Caki2 (cell line): ENCODE results near the gene SLC16A5. TPM values are rescaled to one million over a fixed set of nuclear protein-coding genes. Genes with fewer than 3 reads are reported as not detected.
A peak's percentile ranks its signal among the peaks of the same experiment; 100 is the strongest.
"Not testable (repeated sequence)": the region's sequence is repeated elsewhere in the genome, so short reads cannot be mapped to it uniquely, and the experiment has no call there.

Source experiments
- DNase-seq: peaks from one replicate; pipeline ENCODE4 v3.0.0-alpha.2; 2015; ENCODE audit warnings: low read depth
- in situ Hi-C: cut with HindIII; loops from 2 replicates; pipeline ENCODE4 v1.10.0; 2016; ENCODE audit warnings: low sequenced_read_pairs, low pct_unique_long_range_greater_than_20kb, mixed read lengths
- total RNA-seq: library from RNA; depleted of rRNA; stranded (reverse); fragments of >200 nt; shearing (Covaris generic); gene quantifications from 2 replicates; pipeline ENCODE4 v1.2.3, GENCODE V29; 2014; ENCODE audit warnings: low replicate concordance

SLC16A5 gene
- total RNA-seq, 1 experiment from 2014 or later: 4.4 TPM

- no peak for DNase-seq
- in situ Hi-C loops: no loop called here
Measured at GRCh38 chr17:75125984-75126383, 38.2 kb downstream of the SLC16A5 start.

DNA sequence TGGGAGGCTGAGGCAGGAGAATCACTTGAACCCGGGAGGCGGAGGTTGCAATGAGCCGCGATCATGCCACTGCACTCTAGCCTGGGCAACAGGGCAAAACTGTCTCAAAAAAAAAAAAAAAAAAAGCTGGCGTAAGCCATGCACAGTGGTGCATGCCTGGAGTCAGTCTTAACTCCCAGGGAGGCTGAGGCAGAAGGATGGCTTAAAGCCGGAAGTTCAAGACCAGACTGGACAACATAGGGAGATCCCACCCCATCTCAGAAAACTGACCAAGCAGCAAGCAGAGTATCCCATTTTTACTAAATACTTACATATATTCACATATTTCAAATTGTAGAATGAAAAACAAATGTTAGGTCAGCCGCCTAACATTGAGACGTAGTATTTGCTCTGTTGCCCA is 39.2 kb downstream of the SLC16A5 start:
- DNase-seq: no peak
- in situ Hi-C loops: no loop called here

DNA sequence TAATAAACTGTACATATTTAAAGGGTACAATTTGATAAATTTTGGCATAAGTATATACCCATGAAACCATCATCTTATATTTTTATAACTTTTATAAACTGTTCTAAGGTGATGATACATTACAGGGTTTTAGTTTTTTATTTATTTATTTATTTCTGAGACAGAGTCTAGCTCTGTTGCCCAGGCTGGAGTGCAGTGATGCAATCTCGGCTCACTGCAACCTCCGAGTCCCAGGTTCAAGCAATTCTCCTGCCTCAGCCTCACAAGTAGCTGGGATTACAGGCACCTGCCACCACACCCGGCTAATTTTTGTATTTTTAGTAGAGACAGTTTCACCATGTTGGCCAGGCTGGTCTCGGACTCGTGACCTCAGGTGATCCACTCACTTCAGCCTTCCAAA is 40.2 kb downstream of the SLC16A5 start:
- in situ Hi-C loops, DNase-seq: not testable (repeated sequence)

DNA sequence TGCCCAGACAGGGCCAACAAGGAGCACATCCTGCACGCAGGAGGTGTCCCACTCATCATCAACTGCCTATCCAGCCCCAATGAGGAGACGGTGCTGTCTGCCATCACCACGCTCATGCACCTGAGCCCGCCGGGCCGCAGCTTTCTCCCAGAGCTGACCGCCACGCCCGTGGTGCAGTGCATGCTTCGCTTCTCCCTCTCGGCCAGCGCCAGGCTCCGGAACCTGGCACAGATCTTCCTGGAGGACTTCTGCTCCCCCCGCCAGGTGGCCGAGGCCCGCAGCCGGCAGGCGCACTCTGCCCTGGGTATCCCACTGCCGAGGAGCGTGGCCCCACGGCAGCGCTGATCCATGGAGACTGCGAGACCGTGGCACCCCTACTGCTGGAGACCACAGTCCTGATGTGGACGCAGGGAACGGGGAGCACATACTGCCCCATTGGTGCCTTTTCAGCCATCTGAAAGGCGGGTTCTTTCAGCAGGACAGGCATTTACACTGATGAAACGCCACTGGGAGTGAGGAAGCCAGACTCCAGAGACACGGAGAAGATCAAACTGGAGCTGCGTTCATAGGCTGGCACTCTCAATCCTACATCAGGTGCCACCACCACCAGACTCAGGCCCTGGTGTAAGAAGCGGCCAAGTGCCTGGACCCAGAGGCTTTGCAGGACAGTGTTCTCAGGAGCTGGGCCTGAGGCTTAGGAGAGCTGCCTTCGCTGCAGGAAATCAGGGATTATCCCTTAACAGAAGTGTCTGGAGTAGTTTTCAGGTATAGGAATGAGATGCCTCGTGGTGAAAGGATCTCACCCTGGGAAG is 41.1 kb downstream of the SLC16A5 start:
- no peak for DNase-seq
- in situ Hi-C loops: no loop called here

DNA sequence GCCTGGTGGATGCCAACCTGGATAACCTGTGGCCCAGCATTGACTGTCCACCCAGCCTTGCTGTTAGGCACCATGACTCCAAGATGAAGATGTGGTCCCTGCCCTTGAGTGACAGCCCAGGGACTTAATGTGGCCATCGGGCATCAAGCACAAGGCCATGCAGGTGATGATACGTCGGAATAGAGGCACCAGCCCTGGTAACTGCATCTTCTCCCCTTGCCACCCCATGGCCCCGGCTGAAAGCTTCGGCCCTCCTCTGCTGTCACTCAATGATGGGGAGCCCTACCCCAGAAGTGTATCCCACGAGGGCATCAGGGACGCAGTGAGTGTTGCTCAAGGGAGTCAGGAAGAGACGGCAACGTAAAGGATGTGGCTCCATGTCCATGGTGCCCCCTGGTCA is 41.8 kb downstream of the SLC16A5 start:
- in situ Hi-C loops: no loop called here
- DNase-seq: no peak

DNA sequence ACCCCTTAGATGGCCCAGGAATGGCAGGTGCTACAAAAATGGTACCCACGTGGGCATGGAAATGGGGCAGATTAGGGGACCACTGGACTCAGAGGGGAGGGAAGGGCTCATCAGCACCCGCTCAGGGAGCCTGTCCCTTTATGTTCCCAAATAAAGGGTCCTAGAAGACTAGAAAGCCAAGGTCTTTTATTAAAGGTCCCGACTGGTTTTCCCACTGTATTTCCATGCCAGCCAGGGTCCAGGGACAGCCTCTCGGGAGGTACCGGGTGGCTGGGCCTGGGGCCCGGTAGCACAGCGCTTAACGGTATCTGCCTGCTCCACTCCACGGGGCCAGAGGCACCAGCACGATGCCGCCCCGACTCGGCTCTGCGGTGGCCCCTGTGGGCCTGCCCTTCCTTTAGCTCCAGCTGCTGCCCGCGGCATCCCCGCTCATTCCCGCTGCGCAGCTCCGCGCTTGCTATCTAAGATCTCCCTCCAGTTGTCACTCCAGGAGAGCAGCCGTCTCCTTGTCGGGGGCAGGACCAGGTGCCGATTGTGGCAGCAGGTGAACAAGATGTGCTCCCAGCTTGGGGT is 42.4 kb downstream of the SLC16A5 start:
- in situ Hi-C loops: no loop called here
- no peak for DNase-seq

DNA sequence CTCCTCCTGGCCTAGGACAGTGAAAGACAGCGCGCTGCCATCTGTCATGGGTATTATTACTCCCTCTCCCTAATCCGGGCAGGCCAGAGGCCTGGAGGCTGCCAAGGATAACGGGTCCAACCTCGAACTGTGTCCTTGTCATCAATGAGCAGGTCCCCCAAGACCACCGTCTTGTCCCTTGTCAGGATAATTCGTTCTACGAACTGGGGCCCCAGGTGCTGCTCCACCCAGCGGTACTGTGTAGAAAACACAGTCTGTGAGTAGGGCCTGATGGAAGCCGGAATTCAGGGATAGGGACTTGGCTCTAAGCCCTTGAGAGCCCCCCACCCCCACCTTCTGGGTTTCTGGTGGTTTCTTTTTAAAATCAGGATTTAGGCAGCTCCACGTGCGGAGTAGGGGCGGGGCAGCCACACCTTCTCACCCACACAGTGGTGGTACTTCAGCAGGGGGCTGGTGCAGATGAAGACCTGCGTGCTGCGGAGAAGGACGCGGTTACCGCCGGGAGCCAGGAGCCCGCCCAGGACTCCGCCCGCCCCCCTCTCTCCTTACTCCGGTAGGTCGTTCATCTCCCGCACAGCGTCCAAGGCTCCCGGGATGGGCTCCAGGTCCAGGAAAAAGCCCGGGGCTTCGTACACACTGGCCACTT is 43.0 kb downstream of the SLC16A5 start:
- in situ Hi-C loops: no loop called here
- peak; percentile 79 for DNase-seq

DNA sequence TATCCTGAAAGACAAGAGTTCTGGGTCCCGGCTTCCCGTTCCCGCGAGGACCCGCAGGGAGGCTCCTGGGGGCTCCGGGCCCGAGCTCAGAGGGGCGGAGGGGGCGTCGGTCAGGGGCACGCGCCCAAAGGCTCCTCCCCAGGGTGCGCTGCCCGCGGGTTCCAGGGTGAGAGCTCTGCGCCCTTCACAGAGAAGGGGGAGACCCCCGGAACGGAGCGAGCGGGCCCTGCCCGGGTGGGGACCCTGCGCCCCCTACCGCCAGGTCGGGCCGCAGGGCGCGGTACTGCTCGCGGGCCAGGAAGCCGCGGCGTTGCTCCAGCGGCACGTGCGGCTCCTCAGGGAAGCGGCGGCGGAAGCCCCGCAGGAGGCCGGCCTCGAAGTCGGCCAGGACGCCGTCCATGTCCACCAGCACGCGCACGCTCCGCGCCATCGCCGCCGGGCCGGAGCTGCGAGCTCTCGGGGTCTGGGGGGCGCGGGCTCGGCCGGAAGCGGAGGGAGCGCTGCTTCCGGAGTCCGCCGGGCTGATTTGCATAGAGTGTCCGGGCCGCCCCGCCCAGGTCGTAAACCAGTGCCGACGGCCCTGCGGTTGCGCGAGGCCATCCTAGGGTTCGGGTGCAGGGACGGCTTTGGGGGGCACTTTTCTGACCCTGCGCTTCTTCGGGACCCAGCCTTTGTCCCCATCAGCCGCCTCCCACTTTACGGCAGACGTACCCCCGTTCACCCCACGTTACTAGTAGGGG is 43.7 kb downstream of the SLC16A5 start, which contains the start of gene NT5C:
NT5C (minus strand) TSS at position 465 of the 740 bp plus-strand sequence; CDS start at position 430, 35 bp downstream.
- in situ Hi-C loops: no loop called here
- peak; percentile 88 for DNase-seq

- in situ Hi-C loops, DNase-seq: not testable (repeated sequence)
Measured at GRCh38 chr17:75132018-75133000, 44.6 kb downstream of the SLC16A5 start.

GRCh38 chr17:75133001-75133400 is 45.2 kb downstream of the SLC16A5 start:
- in situ Hi-C loops: no loop called here
- no peak for DNase-seq

- in situ Hi-C loops, DNase-seq: not testable (repeated sequence)
Measured at GRCh38 chr17:75133607-75134347, 46.0 kb downstream of the SLC16A5 start.

DNA sequence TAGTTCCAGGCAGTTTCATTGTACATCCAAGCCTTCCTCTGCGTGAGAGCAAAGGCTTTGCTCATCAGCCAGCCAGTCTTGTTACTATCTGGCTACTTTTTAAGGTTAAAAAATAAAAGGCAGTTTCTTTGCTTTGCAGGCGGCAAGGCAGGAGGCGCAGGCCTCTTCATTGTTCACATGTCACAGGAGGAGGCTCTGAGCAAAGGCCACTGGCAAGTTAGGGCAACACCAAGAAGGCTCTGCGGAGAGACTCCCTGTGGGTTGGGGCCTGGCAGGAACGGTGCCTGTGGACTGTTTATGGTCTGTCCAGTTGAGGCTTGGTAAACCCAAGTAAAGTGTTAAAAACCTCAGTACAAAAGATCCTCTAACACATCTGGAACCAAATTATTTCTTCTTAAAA is 47.7 kb downstream of the SLC16A5 start:
- in situ Hi-C loops: no loop called here

DNA sequence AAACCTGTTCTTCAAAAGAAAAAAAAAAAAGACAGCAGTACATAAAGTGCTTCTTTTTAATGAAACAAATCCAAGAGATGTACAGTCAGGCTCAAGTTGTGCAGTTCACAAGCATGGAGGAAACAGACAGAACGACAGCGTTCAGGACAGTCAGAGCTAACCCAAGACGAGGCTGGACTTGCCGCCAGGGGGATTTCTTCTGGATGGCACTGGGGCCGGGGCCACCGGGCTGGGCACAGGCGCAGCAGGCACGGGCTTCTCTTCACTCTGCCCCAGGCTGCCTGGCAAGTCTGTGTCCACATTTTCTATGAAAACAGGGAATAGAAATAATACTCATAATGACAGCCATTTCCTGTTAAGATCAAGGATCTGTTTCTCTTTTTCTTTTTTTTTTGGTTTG is 48.2 kb downstream of the SLC16A5 start:
- in situ Hi-C loops: no loop called here
- DNase-seq: no peak

More for the DNA sequence above, 47.7 kb downstream of the SLC16A5 start:
- no peak for DNase-seq

DNA sequence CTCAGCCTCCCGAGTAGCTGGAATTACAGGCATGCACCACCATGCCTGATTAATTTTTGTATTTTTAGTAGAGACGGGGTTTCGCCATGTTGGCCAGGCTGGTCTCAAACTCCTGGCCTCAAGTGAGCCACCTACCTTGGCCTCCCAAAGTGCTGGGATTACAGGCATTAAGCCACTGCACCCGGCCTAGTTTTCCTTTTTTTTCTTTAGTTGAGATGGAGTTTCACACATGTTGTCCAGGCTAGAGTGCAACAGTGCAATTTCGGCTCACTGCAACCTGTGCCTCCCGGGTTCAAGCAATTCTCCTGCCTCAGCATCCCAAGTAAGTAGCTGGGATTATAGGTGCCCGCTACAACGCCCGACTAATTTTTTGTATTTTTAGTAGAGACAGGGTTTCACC is 50.0 kb downstream of the SLC16A5 start:
- DNase-seq, in situ Hi-C loops: not testable (repeated sequence)

- no peak for DNase-seq
- in situ Hi-C loops: no loop called here
Measured at GRCh38 chr17:75138519-75138918, 50.8 kb downstream of the SLC16A5 start.

- in situ Hi-C loops: no loop called here
- no peak for DNase-seq
Measured at GRCh38 chr17:75142236-75142971, 54.6 kb downstream of the SLC16A5 start.
